Hematopoietic multipotent progenitor cell (in vitro differentiated cells): ENCODE measurements around the gene RGP1. TPM values are rescaled to one million over a fixed set of nuclear protein-coding genes. Genes with fewer than 3 reads are reported as not detected.
A peak's percentile ranks its signal among the peaks of the same experiment; 100 is the strongest.

Experiments used
- DNase-seq, 3 donors: peaks; one replicate each; pipeline ENCODE4 v3.0.0-alpha.2; 2011 to 2015; ENCODE audit warnings: low read depth in 2 of 3, low spot score in 2 of 3
- total RNA-seq: library from RNA; depleted of rRNA; stranded (reverse); fragments of >200 nt; gene quantifications from one replicate; pipeline ENCODE4 v1.2.3, GENCODE V29; 2012

Gene RGP1
- total RNA-seq, 1 donor = 16.7 TPM

DNA sequence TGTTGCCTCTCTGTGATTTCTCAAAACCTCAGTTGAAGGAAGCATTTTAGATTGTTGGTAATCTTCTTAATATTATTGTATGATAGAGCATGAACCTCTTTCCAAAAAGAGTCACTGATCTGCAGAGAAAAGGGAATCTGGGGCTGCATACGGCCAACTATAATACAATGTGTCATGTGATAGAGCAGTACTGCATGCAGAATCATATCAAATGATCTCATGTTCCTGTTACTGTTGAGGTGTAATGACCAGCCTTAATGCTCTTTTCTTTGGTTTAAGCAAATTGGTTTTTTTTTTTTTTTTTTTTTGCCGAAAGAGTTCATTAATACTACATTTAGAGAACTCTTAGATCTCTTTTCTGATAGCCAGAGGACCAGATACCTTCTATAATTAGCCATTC is 17.9 kb downstream of the RGP1 start:
- DNase-seq = no peak

GRCh38 chr9:35767458-35767857 is 18.4 kb downstream of the RGP1 start:
- no peak for DNase-seq

- no peak for DNase-seq
Measured at GRCh38 chr9:35769763-35770162, 20.7 kb downstream of the RGP1 start.

DNA sequence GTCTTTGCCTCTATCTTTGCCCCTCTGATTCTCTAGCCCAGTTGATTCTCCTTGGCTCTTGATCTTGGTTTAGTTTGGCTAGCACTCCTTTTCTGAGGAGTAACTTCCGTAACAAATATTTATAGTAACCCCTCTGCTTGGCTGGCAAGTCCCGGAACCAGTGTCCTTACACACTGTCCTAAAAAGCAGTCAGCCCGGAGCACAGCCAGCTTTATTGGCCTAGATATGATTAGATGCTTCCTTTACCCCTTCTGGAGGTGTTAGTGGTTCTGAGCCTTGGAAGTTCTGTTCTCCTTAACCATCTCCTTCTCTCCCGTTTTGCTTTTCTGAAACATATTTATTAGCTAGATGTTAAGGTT is 22.0 kb downstream of the RGP1 start:
- no peak for DNase-seq

- peak in 1 of 3 donors; percentile 50 for DNase-seq
Measured at GRCh38 chr9:35771534-35771933, 22.4 kb downstream of the RGP1 start.

DNA sequence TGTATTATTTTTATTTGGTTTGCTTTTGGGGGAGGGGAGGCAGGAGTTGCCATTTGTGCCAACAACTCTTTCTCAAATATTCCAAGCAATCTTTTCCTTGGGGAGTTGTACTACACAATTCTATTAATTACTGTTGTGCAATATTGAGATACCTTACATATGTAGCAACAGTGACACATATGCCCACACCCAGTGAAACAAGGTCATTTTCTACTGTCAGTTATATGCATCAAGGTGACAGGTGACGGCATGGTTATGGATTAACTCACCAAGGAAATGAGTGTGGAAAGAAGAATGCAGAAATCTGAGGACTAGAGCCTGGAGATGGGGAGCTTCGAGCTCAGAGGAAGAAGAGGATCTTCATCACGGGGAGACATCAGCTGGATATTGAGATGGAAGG is 22.9 kb downstream of the RGP1 start:
- DNase-seq = no peak

DNA sequence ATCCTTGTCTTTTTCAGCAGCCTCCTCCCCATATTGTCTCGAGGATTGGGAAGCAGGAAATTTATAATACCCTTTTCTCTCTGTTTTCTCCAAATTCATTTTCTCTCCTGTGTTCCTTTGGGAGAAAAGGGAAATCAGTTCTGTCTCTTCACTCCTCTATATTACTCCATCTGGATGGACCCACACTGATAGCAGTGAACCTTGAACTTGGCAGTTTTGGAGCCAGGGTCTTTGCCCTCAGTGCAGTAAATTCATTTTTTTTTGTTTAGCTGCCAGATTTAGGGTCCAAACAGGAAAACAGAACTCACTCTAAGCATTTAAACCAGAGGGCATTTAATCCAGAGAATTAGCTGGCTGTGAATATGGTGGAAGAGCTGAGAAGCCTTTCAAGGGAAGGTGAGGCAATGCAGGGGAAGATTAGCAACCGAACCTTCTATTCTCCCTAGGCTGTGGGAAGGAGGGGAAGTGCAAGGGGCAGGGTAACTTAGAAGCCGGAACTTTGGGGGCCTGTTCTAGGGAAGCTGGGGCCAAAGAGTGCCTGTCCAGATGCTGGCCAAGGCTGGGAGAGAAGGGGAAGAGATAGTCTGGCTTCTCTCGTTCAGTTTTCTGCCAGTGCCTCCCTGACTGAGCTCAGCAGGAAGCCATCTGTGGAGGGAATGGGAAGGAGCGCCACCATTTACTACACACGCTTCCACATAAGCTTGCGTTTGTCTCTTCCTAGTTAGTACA is 26.0 kb downstream of the RGP1 start:
- no peak for DNase-seq

DNA sequence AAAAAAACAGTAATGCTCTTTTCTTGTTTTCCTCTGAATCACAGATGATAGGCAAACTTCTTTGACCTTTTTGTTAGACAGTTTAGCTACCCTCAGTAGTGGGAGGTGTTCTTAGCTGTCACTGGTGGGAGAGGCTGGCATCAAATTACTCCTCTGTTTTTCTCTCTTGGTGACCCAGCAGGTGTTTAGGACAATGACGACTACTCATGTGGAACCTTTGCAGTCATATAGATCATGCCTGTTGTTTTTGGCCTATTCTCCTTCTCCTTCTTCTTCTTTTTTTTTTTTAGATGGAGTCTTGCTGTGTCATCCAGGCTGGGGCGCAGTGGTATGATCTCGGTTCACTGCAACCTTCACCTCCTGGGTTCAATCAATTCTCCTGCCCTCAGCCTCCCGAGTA is 26.9 kb downstream of the RGP1 start:
- no peak for DNase-seq

DNA sequence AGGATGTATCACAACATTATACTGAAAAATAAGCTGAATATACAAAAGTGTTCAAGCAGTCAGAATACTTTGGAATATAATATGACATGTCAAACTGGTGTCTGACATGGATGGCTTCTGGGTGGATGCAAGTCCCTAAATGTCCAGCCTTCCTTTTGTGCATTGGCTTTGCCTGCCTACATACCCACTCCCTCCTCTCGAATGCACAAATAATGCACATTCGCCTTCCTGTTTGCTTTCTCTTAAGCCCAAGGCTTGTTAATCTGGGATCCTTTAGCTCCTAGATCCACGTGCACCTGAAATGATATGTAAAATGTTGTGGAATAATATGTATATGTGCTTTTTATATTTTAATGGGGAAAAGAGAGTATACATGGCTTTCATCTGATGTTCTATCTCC is 29.4 kb downstream of the RGP1 start:
- DNase-seq = no peak

GRCh38 chr9:35781066-35781465 is 32.0 kb downstream of the RGP1 start:
- DNase-seq = no peak

DNA sequence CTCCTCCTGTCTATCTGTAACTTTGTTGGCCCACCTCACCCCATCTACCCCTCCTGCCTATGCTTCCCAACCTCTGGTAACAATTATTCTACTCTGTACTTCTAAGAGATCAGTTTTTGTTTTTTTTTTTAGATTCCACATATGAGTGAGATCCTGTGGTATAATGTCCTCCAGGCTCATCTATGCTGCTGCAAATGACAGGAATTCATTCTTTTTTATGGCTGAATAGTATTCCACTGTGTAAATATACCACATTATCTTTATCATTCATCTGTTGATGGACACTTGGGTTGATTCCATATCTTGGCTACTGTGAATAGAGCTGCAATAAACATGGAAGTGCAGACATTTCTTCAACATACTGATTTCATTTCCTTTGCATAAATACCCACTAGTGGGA is 34.3 kb downstream of the RGP1 start:
- DNase-seq = no peak

- DNase-seq = no peak
Measured at GRCh38 chr9:35789541-35789940, 40.5 kb downstream of the RGP1 start.

- DNase-seq = no peak
Measured at GRCh38 chr9:35790025-35790384, 40.9 kb downstream of the RGP1 start.

- DNase-seq = peak; percentile 37 to 80 (median 57)
Measured at GRCh38 chr9:35790385-35791296, 41.6 kb downstream of the RGP1 start.

DNA sequence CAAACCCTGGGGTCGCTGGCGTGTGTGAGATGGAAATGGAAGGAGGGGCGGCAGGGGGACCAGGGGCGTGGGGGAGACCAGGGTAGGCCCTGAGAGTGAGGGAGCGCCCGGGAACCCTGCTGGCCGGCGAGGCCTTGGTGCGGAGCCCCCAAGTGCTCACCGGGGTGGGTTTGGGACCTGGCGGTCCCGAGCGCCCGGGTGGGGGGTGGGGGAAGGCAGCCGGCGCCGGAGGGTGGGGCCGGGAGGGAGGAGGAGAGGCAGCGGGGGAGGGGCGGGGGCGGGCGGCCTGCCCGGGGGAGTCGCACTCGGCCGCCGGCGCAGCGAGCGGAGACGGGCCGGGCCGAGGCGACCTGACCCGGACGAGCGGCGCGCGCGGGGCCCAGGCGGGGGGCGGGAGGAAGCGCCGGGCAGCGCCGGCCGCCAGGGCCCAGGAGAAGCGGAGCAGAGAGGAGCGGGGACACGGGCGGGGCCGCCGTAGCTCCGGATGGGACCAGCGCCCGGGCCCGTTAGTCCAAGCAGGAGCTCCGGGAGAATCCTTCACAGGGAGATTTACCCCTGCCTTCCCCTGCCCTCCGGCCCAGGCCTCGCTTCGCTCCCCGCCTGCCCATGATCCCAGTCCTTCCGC is 42.3 kb downstream of the RGP1 start, which contains the start of gene NPR2:
NPR2 (plus strand) TSS at position 295 of the 625 bp plus-strand sequence. CDS start 818 bp downstream, outside the sequence.
- DNase-seq = no peak

DNA sequence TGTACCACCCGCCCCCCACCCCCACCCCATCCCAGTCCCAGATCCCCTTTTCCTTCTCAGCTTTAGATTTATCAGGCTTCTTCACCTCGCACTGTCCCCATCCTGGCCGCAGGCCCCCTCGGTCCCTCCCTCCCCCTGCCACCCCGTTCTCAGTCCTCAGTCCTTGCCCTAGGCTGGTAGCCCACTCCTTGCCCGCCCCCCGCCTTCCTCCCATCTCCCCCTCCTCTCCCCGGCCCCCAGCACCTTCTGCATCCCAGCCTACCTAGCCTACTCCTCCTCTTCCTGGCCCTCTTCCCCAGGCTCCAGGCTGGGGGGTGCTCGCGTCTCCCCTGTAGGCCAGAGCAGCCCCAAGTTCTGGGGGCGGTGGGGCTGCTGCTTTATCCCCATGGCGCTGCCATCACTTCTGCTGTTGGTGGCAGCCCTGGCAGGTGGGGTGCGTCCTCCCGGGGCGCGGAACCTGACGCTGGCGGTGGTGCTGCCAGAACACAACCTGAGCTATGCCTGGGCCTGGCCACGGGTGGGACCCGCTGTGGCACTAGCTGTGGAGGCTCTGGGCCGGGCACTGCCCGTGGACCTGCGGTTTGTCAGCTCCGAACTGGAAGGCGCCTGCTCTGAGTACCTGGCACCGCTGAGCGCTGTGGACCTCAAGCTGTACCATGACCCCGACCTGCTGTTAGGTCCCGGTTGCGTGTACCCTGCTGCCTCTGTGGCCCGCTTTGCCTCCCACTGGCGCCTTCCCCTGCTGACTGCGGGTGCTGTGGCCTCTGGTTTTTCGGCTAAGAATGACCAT is 43.1 kb downstream of the RGP1 start:
- DNase-seq = no peak

GRCh38 chr9:35792826-35793225 is 43.7 kb downstream of the RGP1 start:
- no peak for DNase-seq

- DNase-seq = no peak
Measured at GRCh38 chr9:35793461-35793860, 44.4 kb downstream of the RGP1 start.

DNA sequence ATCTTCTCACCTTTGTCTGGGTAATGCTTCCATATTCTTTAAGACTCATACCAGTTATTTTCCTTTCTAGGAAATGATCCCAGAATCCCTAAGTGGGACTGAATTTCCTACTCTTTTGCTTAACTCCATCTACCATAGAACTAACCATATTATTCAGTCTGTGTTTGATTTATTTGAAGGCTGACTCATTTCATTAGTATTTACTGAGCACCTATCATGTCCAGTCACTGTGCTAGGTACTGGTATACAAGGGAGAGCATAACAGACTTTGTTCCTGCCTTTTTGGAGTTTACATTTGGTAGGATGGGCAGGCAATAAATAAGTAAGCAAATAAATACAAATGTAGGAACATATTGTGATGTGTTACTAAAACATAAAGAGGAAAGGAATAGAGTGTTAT is 46.6 kb downstream of the RGP1 start:
- no peak for DNase-seq

DNA sequence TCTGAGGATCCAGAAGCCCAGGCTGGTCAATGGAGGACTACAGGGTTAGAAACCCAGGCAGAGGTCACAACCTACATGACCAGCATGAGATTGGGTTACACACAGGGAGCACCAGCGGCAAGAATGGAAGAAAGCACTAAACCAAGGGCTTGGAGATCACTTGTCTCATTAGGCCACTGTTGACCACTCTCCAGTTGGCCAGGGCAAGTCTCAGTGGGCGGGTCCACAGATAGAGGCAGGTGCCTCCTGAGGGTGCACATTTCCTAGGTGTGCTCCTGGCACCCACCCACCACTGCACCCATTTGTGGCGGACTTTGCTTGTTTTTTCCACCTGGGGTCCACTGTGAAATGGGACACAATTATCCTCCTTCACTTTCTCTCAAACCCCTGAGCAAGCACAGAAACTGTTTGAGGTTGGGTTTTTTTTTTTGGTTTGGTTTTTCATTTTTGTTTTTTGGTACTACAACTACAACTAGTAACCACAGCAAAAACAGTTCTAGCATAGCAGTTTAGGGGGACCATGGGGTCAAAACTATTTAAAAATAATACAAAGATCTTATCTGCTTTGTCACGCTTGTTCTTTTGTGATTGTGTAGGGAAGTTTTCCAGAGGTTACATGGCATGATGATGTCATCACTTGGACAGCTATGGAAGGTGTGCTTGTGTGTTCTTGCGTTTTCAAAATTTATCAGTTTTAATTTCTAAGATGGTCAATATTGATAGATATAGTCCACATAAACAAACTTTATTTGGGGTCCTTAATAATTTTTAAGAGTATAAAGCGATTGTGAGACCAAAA is 48.4 kb downstream of the RGP1 start:
- no peak for DNase-seq
